Mesendoderm (in vitro differentiated cells): Measurements from ENCODE around the gene PALLD.

Experiments used
- DNase-seq: peaks from one replicate; pipeline ENCODE4 v3.0.0; 2013
- H2AK5ac ChIP-seq: 2 replicates; pipeline ENCODE4 v1.6.1; 2013; ENCODE audit warnings: low read length, inconsistent platforms
- H2BK120ac ChIP-seq: 2 replicates; pipeline ENCODE4 v1.6.1; 2013; ENCODE audit warnings: low read depth, mild to moderate bottlenecking, low read length, moderate library complexity, mixed read lengths
- H2BK15ac ChIP-seq: replicated peaks from 2 replicates; pipeline ENCODE4 v1.6.1; 2013; ENCODE audit warnings: low read depth, mild to moderate bottlenecking, moderate library complexity
- H2BK5ac ChIP-seq: 2 replicates; pipeline ENCODE4 v1.6.1; 2013; ENCODE audit warnings: low read length, inconsistent platforms
- H3K18ac ChIP-seq: 2 replicates; pipeline ENCODE4 v1.6.1; 2013; ENCODE audit warnings: mild to moderate bottlenecking, low read length, mixed read lengths
- H3K23ac ChIP-seq: one replicate; pipeline ENCODE4 v1.6.1; 2013; ENCODE audit warnings: low read length
- H3K27ac ChIP-seq: 2 replicates; pipeline ENCODE4 v1.5.1; 2013; ENCODE audit warnings: low read depth, mild to moderate bottlenecking, inconsistent platforms, low read length, moderate library complexity
- H3K27me3 ChIP-seq: 2 replicates; pipeline ENCODE4 v1.6.1; 2013; ENCODE audit warnings: low read length, control low read depth, mild to moderate bottlenecking, inconsistent platforms; ENCODE audit not compliant: insufficient read depth, poor library complexity
- H3K36me3 ChIP-seq: 2 replicates; pipeline ENCODE4 v1.6.1; 2013; ENCODE audit warnings: low read length, inconsistent platforms; ENCODE audit not compliant: control insufficient read depth, insufficient read depth
- H3K4ac ChIP-seq: one replicate; pipeline ENCODE4 v1.6.1; 2013; ENCODE audit warnings: low read depth, mild to moderate bottlenecking, low read length, moderate library complexity
- H3K4me1 ChIP-seq: 2 replicates; pipeline ENCODE4 v1.6.1; 2013; ENCODE audit warnings: low read depth, low read length, inconsistent platforms; ENCODE audit not compliant: control insufficient read depth
- H3K4me2 ChIP-seq: 2 replicates; pipeline ENCODE4 v1.6.1; 2013; ENCODE audit warnings: low read length
- H3K4me3 ChIP-seq: 2 replicates; pipeline ENCODE4 v1.5.1; 2013; ENCODE audit warnings: mild to moderate bottlenecking, low read length
- H3K56ac ChIP-seq: one replicate; pipeline ENCODE4 v1.6.1; 2013; ENCODE audit warnings: low read length
- H3K79me1 ChIP-seq: 2 replicates; pipeline ENCODE4 v1.6.1; 2013; ENCODE audit warnings: low read length, inconsistent platforms
- H3K79me2 ChIP-seq: 2 replicates; pipeline ENCODE4 v1.6.1; 2013; ENCODE audit warnings: mild to moderate bottlenecking, low read length; ENCODE audit not compliant: control insufficient read depth, insufficient read depth
- H3K9ac ChIP-seq: 2 replicates; pipeline ENCODE4 v1.6.1; 2013; ENCODE audit warnings: low read length, inconsistent platforms
- H4K5ac ChIP-seq: one replicate; pipeline ENCODE4 v1.6.1; 2013; ENCODE audit warnings: low read length
- H4K8ac ChIP-seq: one replicate; pipeline ENCODE4 v1.6.1; 2013; ENCODE audit warnings: low read depth, mild to moderate bottlenecking, control low read depth, low read length, moderate library complexity
- WGBS: extraction: QIAGEN DNeasy Blood & Tissue Kit; methylation state at CpG from one replicate; pipeline ENCODE4 v1.1.7; 2013; ENCODE audit warnings: low lambda C conversion rate, missing lambda C conversion rate; ENCODE audit not compliant: insufficient coverage; ENCODE audit errors: extremely low coverage; 5-methylcytosine and 5-hydroxymethylcytosine counted together

Gene PALLD

DNA sequence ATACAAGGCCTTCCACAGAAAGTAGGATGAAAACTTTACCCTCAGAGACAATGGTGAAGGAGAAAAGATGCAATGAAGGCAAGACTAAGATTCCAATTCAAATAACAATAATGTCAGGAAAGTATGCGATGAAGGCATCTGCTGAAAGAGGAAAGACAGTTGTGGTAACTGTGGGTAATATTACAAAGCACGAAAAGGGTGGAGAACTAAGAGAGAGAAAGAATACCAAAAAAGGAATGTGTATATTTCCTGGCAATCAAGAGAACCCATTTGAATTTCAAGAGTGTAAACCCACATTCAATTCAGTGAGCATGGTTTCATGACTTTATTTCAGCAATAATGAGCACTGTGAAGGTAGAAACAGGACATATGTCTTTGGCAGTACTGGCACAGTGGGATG lies 225.5 kb downstream of the PALLD start:
- H3K18ac ChIP-seq, result no peak overlapping the region
- no peak overlapping the region for H2BK5ac ChIP-seq
- no peak overlapping the region for H4K8ac ChIP-seq
- no CpG with 5 or more reads among the region's 2 CpGs for WGBS
- no peaks in the 10 kb centered on the region for H3K79me2 ChIP-seq
- no peak overlapping the region for H3K56ac ChIP-seq
- no peak overlapping the region for H2BK15ac ChIP-seq
- H3K4me1 ChIP-seq, result no peaks in the 10 kb centered on the region
- no peak overlapping the region for H2BK120ac ChIP-seq
- no peak overlapping the region for H4K5ac ChIP-seq
- no peak overlapping the region for H3K27ac ChIP-seq
- H3K27me3 ChIP-seq, result no peaks in the 10 kb centered on the region
- no peak overlapping the region for H3K4me2 ChIP-seq
- H3K9ac ChIP-seq, result no peak overlapping the region
- H3K4ac ChIP-seq, result no peak overlapping the region
- no peak overlapping the region for H2AK5ac ChIP-seq
- H3K36me3 ChIP-seq, result no peaks in the 10 kb centered on the region
- H3K79me1 ChIP-seq, result no peaks in the 10 kb centered on the region
- no peak for DNase-seq
- no peak overlapping the region for H3K23ac ChIP-seq
- H3K4me3 ChIP-seq, result no peak overlapping the region

- H3K4me3 ChIP-seq, result no peak overlapping the region
- H2BK120ac ChIP-seq, result no peak overlapping the region
- no peaks in the 10 kb centered on the region for H3K4me1 ChIP-seq
- WGBS, result no CpG with 5 or more reads among the region's 3 CpGs
- no peak overlapping the region for H3K56ac ChIP-seq
- no peak overlapping the region for H3K4me2 ChIP-seq
- H4K8ac ChIP-seq, result no peak overlapping the region
- H3K79me2 ChIP-seq, result no peaks in the 10 kb centered on the region
- no peaks in the 10 kb centered on the region for H3K79me1 ChIP-seq
- H3K4ac ChIP-seq, result no peak overlapping the region
- H4K5ac ChIP-seq, result no peak overlapping the region
- no peak overlapping the region for H2BK15ac ChIP-seq
- H3K9ac ChIP-seq, result no peak overlapping the region
- no peak overlapping the region for H2BK5ac ChIP-seq
- H3K27ac ChIP-seq, result no peak overlapping the region
- no peak overlapping the region for H3K23ac ChIP-seq
- no peaks in the 10 kb centered on the region for H3K27me3 ChIP-seq
- no peak overlapping the region for H2AK5ac ChIP-seq
- H3K18ac ChIP-seq, result no peak overlapping the region
- no peak for DNase-seq
- no peaks in the 10 kb centered on the region for H3K36me3 ChIP-seq
These were observed 226.2 kb downstream of the PALLD start for GRCh38 chr4:168723020-168723419.

- Histone ChIP-seq H3K9ac (no peak overlapping the region), H3K27me3 (no peaks in the 10 kb centered on the region), H3K4me1 (no peaks in the 10 kb centered on the region), H3K4ac (no peak overlapping the region), H3K56ac (no peak overlapping the region), H3K4me2 (no peak overlapping the region), H3K4me3 (no peak overlapping the region), H3K79me1 (no peaks in the 10 kb centered on the region), H3K23ac (no peak overlapping the region), H2AK5ac (no peak overlapping the region), H2BK15ac (no peak overlapping the region), H2BK5ac (no peak overlapping the region), H4K5ac (no peak overlapping the region), H3K18ac (no peak overlapping the region), H2BK120ac (no peak overlapping the region), H4K8ac (no peak overlapping the region), H3K36me3 (no peaks in the 10 kb centered on the region), H3K79me2 (no peaks in the 10 kb centered on the region), H3K27ac (no peak overlapping the region)
- no peak for DNase-seq
- WGBS, result no CpG with 5 or more reads among the region's 4 CpGs
These were observed 226.7 kb downstream of the PALLD start for GRCh38 chr4:168723569-168723968.

DNA sequence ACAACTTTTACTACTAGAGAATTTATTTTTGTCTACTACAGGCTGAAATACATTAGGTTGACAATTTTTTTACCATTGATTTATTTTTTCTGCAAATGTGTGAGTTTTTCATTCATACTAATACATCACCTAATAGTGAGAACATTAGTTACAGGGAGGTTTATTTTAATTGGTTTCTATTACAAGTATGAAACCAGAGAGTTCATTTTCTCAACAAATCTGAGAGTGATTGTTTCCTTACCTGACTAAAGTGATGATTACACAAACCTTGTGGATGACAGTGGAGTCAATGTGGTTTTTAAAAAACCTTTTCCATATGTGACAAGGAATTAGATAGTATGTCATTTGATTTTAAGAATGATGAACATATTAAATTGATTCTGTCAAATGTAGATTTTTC lies 227.4 kb downstream of the PALLD start:
- no peaks in the 10 kb centered on the region for H3K4me1 ChIP-seq
- H3K18ac ChIP-seq, result no peak overlapping the region
- H3K79me2 ChIP-seq, result no peaks in the 10 kb centered on the region
- no peak overlapping the region for H2BK15ac ChIP-seq
- no peak overlapping the region for H3K23ac ChIP-seq
- no peak overlapping the region for H2AK5ac ChIP-seq
- no peak overlapping the region for H2BK5ac ChIP-seq
- H3K9ac ChIP-seq, result no peak overlapping the region
- no peak overlapping the region for H3K56ac ChIP-seq
- H3K79me1 ChIP-seq, result no peaks in the 10 kb centered on the region
- no peak overlapping the region for H2BK120ac ChIP-seq
- no peaks in the 10 kb centered on the region for H3K36me3 ChIP-seq
- H3K27me3 ChIP-seq, result no peaks in the 10 kb centered on the region
- H3K4me2 ChIP-seq, result no peak overlapping the region
- no peak overlapping the region for H3K4ac ChIP-seq
- no peak overlapping the region for H3K4me3 ChIP-seq
- no peak overlapping the region for H4K5ac ChIP-seq
- H3K27ac ChIP-seq, result no peak overlapping the region
- H4K8ac ChIP-seq, result no peak overlapping the region
- DNase-seq, result no peak

GRCh38 chr4:168724686-168725411 lies 228.0 kb downstream of the PALLD start:
- Histone ChIP-seq H3K56ac (no peak overlapping the region), H3K18ac (no peak overlapping the region), H3K9ac (no peak overlapping the region), H3K4me1 (no peaks in the 10 kb centered on the region), H3K4me2 (no peak overlapping the region), H3K4me3 (no peak overlapping the region), H3K79me2 (no peaks in the 10 kb centered on the region), H2BK120ac (no peak overlapping the region), H3K23ac (no peak overlapping the region), H2AK5ac (no peak overlapping the region), H4K5ac (no peak overlapping the region), H3K36me3 (no peaks in the 10 kb centered on the region), H3K79me1 (no peaks in the 10 kb centered on the region), H3K4ac (no peak overlapping the region), H4K8ac (no peak overlapping the region), H3K27me3 (no peaks in the 10 kb centered on the region), H2BK15ac (no peak overlapping the region), H2BK5ac (no peak overlapping the region), H3K27ac (no peak overlapping the region)
- no CpG with 5 or more reads among the region's 5 CpGs for WGBS
- peak; percentile 33 for DNase-seq

- Histone ChIP-seq H2BK15ac (no peak overlapping the region), H3K18ac (no peak overlapping the region), H3K4me2 (no peak overlapping the region), H3K79me1 (no peaks in the 10 kb centered on the region), H3K4ac (no peak overlapping the region), H3K79me2 (no peaks in the 10 kb centered on the region), H3K9ac (no peak overlapping the region), H2AK5ac (no peak overlapping the region), H4K5ac (no peak overlapping the region), H3K4me3 (no peak overlapping the region), H3K27ac (no peak overlapping the region), H3K23ac (no peak overlapping the region), H3K36me3 (no peaks in the 10 kb centered on the region), H3K4me1 (no peaks in the 10 kb centered on the region), H2BK5ac (no peak overlapping the region), H3K56ac (no peak overlapping the region), H2BK120ac (no peak overlapping the region), H3K27me3 (no peaks in the 10 kb centered on the region), H4K8ac (no peak overlapping the region)
- no peak for DNase-seq
- WGBS, result no CpG with 5 or more reads among the region's 1 CpG
These were observed 229.1 kb downstream of the PALLD start for GRCh38 chr4:168725930-168726329.
